Measurements from ENCODE around the gene FAM83G.

The FAM83G gene

GRCh38 chr17:18987862-18988545 is 16.6 kb downstream of the FAM83G start:
- no peak for DNase-seq

DNA sequence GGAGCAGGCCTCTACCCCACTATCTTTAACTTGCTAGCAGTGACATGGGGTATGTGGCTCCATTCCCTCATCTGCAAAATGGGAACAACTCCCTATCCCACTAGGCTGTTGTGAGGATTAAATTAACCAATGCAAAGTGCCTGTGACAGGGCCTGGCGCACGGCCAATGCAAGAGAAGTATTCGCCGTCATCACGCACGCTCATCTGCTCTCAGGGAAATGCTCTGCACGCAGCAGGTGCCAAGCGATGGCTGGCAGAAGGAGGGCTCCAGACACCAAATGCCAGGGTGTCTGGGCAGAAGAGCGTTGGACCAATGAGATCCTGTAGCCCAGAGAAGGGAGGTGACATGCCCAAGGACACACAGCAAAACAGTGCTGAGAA is 17.3 kb downstream of the FAM83G start:
- DNase-seq: no peak

- DNase-seq: no peak
These were observed 17.9 kb downstream of the FAM83G start for GRCh38 chr17:18986541-18987229.

DNA sequence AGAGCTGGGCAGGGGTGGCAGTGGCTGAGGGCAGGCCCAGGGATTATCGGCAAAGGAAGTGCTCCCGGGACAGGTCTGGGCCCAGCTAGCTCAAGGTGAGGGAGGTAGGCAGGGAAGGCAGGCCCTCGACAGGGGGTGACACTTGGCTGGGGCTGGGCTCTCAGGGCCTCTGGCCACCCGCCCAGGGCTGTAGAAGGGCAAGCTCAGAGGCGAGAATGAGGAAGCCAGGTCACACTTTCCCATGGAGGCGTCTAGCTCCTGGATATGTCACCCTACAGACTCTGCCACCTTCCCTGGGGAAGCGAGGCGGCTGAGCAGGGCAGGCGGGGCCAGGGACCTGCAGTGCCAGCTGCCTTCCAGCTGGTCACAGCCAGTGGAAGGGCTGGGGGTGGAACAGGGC is 19.1 kb downstream of the FAM83G start:
- no peak for DNase-seq

- DNase-seq: no peak
These were observed 20.1 kb downstream of the FAM83G start for GRCh38 chr17:18984273-18985114.

- DNase-seq: peak; percentile 45
These were observed 22.7 kb downstream of the FAM83G start for GRCh38 chr17:18981642-18982424.

DNA sequence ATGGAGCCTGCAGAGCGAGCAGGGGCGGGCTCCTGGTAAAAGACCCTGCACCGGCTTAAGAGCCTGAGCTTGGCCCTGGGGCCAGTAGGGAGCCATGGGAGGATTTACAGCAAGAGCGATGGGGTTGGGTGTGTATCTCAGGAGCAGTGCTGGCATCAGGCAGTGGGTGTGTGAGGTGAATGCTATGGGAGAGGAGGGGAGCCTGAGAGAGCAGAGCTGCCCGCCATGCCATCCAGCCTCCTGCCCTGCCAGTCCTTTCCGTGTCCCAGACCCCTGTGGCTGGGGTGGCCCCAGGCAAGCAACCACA is 23.3 kb downstream of the FAM83G start:
- no peak for DNase-seq

DNA sequence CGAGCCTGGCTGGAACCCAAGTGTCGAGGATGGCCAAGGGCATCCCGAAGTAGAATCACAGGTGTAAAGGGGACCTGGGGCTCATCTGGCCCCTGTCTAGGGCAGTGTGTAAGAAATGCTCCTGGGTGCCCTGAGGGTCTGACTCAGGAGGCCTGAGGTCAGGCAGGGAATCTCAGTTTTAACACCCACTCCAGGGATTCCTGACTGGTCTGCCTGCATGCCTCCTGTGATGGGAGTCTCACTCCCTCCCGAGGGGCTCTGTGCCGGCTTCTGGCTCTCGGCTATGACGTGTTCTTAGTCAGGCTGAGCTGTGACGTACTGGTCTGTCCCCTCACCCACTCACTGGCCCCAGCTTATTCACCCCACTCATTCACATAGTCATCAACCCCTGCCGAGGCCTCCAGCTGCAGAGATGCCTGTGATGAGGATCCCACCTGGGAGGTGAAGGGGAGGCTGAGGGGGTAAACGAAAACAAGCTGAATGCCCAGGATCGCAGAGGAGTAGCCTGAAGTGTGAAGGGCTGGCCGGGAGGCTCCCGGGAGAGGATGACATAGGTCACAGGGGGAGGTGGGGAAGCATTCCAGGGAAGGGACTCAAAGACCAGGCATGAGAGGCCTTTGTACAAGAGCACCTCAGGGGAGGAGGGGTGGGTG is 23.8 kb downstream of the FAM83G start:
- DNase-seq: no peak

DNA sequence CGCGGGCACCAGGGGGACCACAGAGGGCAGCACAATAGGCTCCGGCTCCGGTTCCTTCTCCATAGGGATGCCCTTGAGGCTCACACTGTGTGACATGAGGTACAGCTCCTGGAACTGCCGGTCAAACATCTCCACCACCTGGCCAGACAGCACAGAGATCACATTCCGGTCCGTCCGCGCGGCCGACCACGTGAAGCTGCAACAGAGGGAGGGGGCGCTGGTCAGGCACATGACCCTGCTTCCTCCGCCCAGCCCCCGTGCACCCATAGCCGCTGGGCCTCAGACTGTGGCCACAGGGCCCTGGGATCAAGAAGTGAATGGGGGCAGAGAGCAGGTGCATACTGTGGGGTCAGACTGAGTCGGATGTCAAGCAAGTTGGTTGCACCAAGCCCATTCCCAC is 25.9 kb downstream of the FAM83G start:
- no peak for DNase-seq

- no peak for DNase-seq
These were observed 26.5 kb downstream of the FAM83G start for GRCh38 chr17:18978050-18978449.

- DNase-seq: no peak
These were observed 26.9 kb downstream of the FAM83G start for GRCh38 chr17:18977646-18978045.

- DNase-seq: no peak
These were observed 27.5 kb downstream of the FAM83G start for GRCh38 chr17:18977021-18977420.

DNA sequence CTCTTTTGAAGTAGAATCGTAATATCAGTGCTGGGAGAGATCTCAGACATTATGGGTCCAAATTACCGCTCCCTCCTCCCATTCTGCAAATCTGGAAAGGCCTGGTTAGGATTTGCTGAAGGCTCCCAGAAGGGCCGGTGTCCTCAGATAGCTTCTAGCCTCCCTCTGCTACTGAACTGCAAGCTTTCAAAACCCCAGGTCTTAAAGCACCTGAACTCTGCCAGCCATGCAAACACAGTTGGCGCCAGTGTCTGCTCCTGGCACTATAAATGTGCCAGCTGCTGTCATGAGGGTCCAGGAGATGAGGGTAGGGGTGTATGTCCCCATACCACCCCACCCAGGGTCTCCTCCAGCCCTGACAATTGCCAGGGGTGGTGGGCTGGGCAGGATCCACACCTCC is 28.4 kb downstream of the FAM83G start:
- DNase-seq: no peak

DNA sequence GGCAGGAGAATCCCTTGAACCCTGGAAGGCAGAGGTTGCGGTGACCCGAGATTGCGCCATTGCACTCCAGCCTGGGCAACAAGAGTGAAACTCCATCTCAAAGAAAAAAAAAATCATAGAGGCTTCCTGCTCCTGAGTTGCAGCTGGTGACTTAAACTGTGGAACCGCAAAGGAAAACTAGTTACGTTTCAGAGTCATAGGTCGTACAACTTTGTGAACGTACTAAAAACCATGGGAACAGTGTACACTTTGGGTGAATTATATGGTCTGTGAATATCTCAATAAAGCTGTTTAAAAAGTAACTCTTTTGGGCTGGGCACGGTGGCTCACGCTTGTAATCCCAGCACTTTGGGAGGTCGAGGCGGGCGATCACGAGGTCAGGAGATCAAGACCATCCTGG is 29.0 kb downstream of the FAM83G start:
- no peak for DNase-seq

DNA sequence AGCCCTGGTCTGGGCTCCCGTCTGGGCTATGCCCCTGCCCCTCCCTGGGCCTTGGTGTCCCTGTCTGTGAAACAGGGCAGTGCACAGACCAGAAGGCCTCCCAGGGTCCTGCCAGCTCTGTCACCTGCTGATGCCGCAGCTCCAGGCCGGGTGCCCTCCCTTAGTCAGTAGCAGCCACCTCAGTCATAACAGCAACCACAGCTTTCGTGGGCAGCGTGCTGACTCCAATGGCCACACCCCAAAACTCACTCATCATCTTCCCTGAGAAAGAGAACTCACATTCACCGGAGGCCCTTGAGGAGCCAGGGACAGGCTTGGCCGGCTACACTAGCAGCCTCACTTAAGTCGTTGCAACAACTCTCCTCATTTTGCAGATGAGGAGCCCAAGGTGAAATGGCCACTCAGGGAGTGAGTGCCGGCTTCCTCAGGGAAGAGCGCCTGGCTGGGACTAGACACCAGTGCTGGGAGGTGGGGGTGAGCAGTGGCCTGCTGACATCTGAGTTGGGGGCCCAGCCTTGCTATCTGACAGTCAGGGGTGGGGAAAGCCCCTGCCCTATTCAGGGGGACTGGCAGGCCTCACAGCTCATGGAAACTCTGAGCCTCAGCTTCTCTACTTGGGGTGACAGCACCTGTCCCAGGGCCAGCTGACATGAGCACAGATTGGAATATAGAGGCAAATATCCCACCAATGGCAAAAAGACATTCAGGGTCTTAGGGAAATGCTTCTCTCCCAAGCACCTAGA is 30.0 kb downstream of the FAM83G start:
- peak; percentile 55 for DNase-seq

DNA sequence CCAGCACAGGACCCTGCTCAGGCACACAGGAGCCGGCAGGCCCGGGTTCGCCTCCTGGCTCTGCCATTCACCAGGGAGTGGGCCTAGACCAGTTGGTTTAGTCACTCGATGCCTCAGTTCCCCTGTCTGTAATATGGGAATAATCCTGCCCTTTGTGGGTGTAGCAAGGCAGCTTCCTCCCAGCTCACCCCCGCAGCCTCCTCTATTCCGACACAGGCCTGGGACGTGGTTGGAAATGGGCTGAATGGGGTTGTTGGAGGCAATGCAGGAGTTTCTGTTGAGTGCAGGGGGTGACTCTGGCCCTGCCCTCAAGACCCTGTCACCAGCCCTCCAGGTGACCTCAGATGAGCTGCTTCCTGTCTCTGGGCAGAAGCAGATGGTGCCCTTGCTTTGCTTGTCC is 32.8 kb downstream of the FAM83G start:
- DNase-seq: no peak

DNA sequence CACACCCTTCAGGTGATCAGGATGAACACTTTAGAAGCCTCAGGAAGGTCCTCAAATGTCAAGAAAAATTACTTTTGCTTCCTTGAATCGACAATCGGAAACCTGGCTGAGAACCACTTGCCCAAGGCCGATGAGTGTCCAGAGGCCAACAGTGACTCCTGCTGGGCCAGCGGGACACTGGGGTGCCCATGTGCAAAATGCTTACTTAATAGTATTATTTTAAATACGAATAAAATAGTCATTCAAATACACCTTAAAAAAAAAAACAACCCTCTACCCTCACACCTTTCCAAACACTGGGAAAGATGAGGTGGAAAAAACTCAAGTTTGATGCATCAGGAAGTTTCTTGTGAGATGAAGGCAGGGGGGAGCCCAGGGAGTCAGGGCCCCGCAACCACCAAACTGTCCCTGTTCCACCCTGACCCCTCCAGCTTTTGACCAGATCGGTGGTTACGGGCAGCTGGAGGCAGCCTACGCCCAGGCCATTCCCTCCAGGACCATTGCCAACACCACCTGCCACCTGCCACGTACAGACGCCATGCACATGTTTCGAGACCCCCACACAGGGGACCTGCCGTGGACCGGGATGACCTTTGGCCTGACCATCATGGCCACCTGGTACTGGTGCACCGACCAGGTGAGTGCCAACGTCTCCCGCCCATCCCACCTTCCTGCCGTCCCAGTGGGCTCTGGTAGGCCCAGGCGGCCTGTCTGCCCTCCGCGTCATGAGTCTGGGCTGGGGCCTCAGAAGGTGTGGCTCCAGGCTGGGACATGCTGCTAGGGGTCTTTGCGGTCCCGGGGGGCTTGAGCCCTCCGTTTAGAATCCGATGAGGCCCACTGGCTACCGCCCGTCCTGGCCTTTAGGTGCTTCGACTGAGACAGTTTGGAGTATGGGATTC is 33.7 kb downstream of the FAM83G start:
- no peak for DNase-seq

DNA sequence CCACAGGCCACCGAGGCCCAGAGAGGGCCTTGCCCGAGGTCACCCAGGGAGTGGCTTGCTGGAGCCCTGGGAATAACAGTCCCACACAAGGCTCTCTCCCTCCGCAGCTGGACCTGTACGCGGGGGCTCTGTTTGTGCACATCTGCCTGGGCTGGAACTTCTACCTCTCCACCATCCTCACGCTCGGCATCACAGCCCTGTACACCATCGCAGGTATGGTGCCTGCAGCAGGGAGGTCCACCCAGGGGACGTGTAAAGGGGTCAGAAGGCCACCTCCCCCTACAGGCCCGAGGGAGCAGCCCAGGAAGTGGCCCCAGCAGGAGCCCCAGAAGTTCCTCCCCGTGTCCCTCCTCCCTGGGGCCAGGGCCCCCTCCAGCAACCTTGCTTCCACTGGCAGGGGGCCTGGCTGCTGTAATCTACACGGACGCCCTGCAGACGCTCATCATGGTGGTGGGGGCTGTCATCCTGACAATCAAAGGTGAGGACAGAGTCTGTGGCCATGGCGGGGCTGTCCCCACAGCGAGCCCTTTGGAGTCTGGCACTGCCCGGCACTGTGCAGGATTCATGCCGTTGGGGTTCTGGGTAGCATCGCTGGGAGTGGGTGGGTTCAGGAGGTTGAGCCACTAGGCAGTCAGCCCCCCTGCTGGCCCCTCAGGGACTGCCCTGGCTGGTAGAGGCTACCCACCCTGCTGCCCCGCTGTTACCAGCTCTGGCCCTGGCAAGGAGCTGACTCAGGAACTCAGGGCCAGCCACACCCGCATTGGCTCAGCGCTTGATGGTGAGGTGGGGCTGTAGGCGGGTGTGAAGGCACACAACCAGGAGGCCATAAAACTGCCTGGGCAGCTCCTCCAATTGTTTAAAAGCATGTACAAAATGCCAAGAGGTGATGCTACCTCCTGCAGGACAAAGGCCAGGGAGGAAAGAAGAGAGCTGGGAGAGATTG is 35.3 kb downstream of the FAM83G start:
- no peak for DNase-seq

DNA sequence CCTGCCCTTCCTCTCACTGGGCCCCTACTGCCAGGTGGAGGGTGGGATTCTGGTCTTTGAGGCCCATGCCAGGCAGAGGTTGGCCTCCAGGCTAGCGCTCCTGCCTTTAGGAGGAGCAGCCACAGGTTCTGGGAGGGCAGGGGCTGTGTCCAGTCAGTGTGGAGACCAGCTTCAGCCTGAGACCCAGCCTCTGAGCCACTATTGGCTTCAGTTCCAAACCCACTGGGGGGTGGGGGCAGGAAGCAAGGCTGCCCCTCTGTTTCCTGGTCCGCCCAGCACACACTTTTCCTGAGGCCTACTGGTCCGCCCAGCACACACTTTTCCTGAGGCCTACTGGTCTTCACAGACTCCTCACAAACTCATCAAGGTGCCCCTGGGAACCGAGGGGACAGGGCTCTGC is 36.2 kb downstream of the FAM83G start:
- DNase-seq: no peak

DNA sequence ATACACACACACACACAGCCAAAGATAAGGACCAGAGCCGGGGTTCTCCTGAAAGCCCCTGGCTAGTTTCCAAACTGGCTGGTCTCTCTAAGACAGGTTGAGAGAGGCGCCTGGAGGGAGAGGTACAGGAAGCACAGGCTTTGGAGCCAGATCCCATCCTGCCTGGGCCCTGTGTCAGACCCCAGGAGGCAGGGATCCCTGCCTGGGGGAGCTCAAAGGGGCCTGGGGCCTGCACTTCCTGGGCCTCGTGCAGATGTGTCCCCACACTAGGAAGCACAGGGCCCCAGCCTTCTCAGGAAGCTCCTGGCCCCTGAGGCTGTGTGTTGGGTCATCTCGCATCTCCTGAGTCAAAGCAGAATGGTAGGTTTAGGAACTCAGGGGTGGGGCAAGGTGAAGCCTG is 36.6 kb downstream of the FAM83G start:
- DNase-seq: no peak

Measured in stimulated activated CD4-positive, alpha-beta T cell treated with anti-CD3 and anti-CD28 coated beads, Interleukin-15, amount 100 ng/mL, for 24 hours (primary cell).